Activated CD4-positive, alpha-beta memory T cell treated with anti-CD3 and anti-CD28 coated beads for 36 hours (primary cell): Measurements from ENCODE around the gene NABP2. TPM values are rescaled to one million over a fixed set of nuclear protein-coding genes. Genes with fewer than 3 reads are reported as not detected.

Source experiments
- CTCF ChIA-PET: fragments of 350-600 bp; sonication (Branson Sonifier 250); formaldehyde crosslinking; loops from one replicate; lab custom pipeline; 2021; ENCODE audit warnings: antibody characterized with exemption, inconsistent platforms; lab: Charles Lee
- POLR2A ChIA-PET: fragments of 350-600 bp; sonication (Branson Sonifier 250); formaldehyde crosslinking; loops from one replicate; lab custom pipeline; 2021; ENCODE audit warnings: antibody characterized with exemption; lab: Charles Lee
- DNase-seq: peaks from one replicate; pipeline ENCODE4 v3.0.0-alpha.2; 2020
- H3K27ac Mint-ChIP-seq: one replicate; pipeline ENCODE4 v1.8.0; 2021; ENCODE audit warnings: mixed read lengths
- H3K27me3 Mint-ChIP-seq: one replicate; pipeline ENCODE4 v1.8.0; 2021; ENCODE audit warnings: mixed read lengths
- H3K36me3 Mint-ChIP-seq: one replicate; pipeline ENCODE4 v1.8.0; 2021; ENCODE audit warnings: mixed read lengths
- H3K4me1 Mint-ChIP-seq: one replicate; pipeline ENCODE4 v1.8.0; 2021; ENCODE audit warnings: low read depth, mixed read lengths
- H3K4me3 Mint-ChIP-seq: one replicate; pipeline ENCODE4 v1.8.0; 2021; ENCODE audit warnings: mild to moderate bottlenecking, mixed read lengths
- H3K9me3 Mint-ChIP-seq: one replicate; pipeline ENCODE4 v1.8.0; 2021; ENCODE audit warnings: mixed read lengths
- intact Hi-C: fragments of 100-400 bp; cut with micrococcal nuclease; formaldehyde crosslinking; loops from one replicate; pipeline ENCODE4 v1.15.1; 2023
- total RNA-seq, 2 experiments: library from RNA; stranded (reverse); gene quantifications; one replicate each; pipeline ENCODE4 v1.2.3, GENCODE V29; 2021

Gene NABP2
- total RNA-seq, 2 experiments from 2014 or later, result 62.0 to 62.2 TPM

GRCh38 chr12:56229082-56229481, 4.9 kb downstream of the NABP2 start:
- DNase-seq, result no peak
- H3K4me3 Mint-ChIP-seq, result no peak overlapping the region
- H3K27ac Mint-ChIP-seq, result no peak overlapping the region
- peaks cover 12% of the 10 kb centered on the region for H3K36me3 Mint-ChIP-seq
- H3K9me3 Mint-ChIP-seq, result no peaks in the 10 kb centered on the region
- ChIA-PET CTCF (no interaction called here), POLR2A (no interaction called here)
- H3K4me1 Mint-ChIP-seq, result peaks cover 12% of the 10 kb centered on the region
- intact Hi-C loops, result loop anchor here (10.0 kb wide), 1 partner anchor 254 kb away; the partner anchor contains the start of gene RAB5B
- H3K27me3 Mint-ChIP-seq, result no peaks in the 10 kb centered on the region

- H3K27me3 Mint-ChIP-seq, result no peaks in the 10 kb centered on the region
- intact Hi-C loops, result loop anchor here (10.0 kb wide), 1 partner anchor 255 kb away; the partner anchor contains the start of gene RAB5B
- no peaks in the 10 kb centered on the region for H3K9me3 Mint-ChIP-seq
- H3K36me3 Mint-ChIP-seq, result peaks cover 12% of the 10 kb centered on the region
- ChIA-PET POLR2A (no interaction called here), CTCF (no interaction called here)
- no peak for DNase-seq
- H3K4me1 Mint-ChIP-seq, result peaks cover 7% of the 10 kb centered on the region
- H3K4me3 Mint-ChIP-seq, result no peak within 1 kb of the TSS
- no peak within 1 kb of the TSS for H3K27ac Mint-ChIP-seq
Measured at GRCh38 chr12:56229916-56230431, 5.8 kb downstream of the NABP2 start, which contains the start of gene SLC39A5. TSS of gene SLC39A5 (plus strand) at chr12:56230051. CDS start at chr12:56231275, 1,224 bp downstream.

DNA sequence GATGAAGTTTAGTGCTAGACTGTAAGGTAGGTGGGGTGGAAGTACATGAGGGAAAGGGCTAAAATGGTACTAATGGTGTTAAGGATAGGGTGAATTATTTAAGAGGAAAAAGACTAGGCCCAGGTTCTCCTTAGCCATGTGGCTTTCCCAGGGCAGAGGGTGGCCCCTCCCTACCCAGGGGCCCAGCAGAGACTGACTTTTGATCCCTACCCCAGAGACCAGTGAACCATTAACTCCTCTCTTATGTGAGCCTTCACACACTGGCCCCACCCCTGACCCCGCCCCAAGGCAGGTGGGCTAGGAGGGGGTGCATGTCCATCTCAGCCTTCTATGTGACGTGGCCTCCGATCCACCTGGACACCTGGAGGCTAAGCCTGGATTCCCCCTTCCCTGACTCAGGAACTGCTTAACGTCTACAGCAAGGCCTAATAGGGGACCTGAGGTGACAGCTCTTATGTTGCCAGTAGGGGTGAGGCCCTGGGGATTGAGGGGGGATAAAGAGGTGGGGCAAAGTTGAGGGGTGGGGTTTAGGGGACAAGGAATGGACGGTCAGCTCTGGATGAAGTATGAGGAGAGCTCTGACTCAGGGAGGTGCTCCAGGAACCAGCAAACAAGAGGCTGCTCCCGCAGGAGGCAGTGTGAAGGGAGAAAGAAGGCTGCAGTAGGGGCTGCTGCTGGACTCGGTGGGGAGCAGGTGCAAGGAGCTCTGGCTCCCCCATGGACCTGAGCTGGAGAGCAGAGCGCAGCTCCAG, 6.5 kb downstream of the NABP2 start:
- ChIA-PET CTCF (interaction anchor here (1.4 to 1.7 kb wide), 2 partner anchors 8 to 28 kb away, joined by 4 to 5 read pairs; partner anchors contain the start of gene ANKRD52), POLR2A (no interaction called here)
- Mint-ChIP-seq H3K36me3 (peaks cover 9% of the 10 kb centered on the region), H3K9me3 (no peaks in the 10 kb centered on the region), H3K27ac (no peak overlapping the region), H3K4me3 (no peak overlapping the region), H3K4me1 (peaks cover under 1% of the 10 kb centered on the region), H3K27me3 (no peaks in the 10 kb centered on the region)
- no peak for DNase-seq
- intact Hi-C loops, result no loop called here

DNA sequence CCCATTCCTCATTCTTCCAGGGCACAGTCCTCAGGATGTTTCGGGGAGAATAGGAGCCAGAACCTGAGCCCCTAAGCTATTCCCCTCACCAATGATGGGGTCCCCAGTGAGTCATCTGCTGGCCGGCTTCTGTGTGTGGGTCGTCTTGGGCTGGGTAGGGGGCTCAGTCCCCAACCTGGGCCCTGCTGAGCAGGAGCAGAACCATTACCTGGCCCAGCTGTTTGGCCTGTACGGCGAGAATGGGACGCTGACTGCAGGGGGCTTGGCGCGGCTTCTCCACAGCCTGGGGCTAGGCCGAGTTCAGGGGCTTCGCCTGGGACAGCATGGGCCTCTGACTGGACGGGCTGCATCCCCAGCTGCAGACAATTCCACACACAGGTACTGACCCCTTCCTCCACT, 7.0 kb downstream of the NABP2 start:
- intact Hi-C loops, result no loop called here
- Mint-ChIP-seq H3K4me1 (no peaks in the 10 kb centered on the region), H3K9me3 (no peaks in the 10 kb centered on the region), H3K27ac (no peak overlapping the region), H3K4me3 (no peak overlapping the region), H3K27me3 (no peaks in the 10 kb centered on the region), H3K36me3 (peaks cover 7% of the 10 kb centered on the region)
- no peak for DNase-seq
- ChIA-PET CTCF (interaction anchor here (1.4 to 1.7 kb wide), 2 partner anchors 9 to 27 kb away, joined by 4 to 5 read pairs; partner anchors contain the start of gene ANKRD52), POLR2A (interaction anchor here (0.5 kb wide), 1 partner anchor 10 kb away, joined by 3 read pairs; no protein-coding TSS in a partner anchor)

GRCh38 chr12:56234746-56235436, 10.7 kb downstream of the NABP2 start:
- Mint-ChIP-seq H3K27me3 (no peaks in the 10 kb centered on the region), H3K9me3 (no peaks in the 10 kb centered on the region), H3K4me1 (no peaks in the 10 kb centered on the region), H3K36me3 (no peaks in the 10 kb centered on the region), H3K27ac (no peak overlapping the region), H3K4me3 (no peak overlapping the region)
- ChIA-PET CTCF (interaction anchor here (0.6 kb wide), 1 partner anchor 30 kb away, joined by 4 read pairs; no protein-coding TSS in a partner anchor), POLR2A (interaction anchor here (1.8 kb wide), 1 partner anchor 65 kb away, joined by 3 read pairs; no protein-coding TSS in a partner anchor)
- intact Hi-C loops, result no loop called here
- DNase-seq, result no peak

GRCh38 chr12:56236091-56236490, 11.9 kb downstream of the NABP2 start:
- DNase-seq, result no peak
- Mint-ChIP-seq H3K27me3 (no peaks in the 10 kb centered on the region), H3K4me1 (no peaks in the 10 kb centered on the region), H3K4me3 (no peak overlapping the region), H3K9me3 (no peaks in the 10 kb centered on the region), H3K36me3 (peaks cover 3% of the 10 kb centered on the region), H3K27ac (no peak overlapping the region)
- intact Hi-C loops, result no loop called here
- POLR2A ChIA-PET, result interaction anchor here (1.8 kb wide), 1 partner anchor 64 kb away, joined by 3 read pairs; no protein-coding TSS in a partner anchor
- CTCF ChIA-PET, result interaction anchor here (0.7 kb wide), 1 partner anchor 23 kb away, joined by 3 read pairs; no protein-coding TSS in a partner anchor

DNA sequence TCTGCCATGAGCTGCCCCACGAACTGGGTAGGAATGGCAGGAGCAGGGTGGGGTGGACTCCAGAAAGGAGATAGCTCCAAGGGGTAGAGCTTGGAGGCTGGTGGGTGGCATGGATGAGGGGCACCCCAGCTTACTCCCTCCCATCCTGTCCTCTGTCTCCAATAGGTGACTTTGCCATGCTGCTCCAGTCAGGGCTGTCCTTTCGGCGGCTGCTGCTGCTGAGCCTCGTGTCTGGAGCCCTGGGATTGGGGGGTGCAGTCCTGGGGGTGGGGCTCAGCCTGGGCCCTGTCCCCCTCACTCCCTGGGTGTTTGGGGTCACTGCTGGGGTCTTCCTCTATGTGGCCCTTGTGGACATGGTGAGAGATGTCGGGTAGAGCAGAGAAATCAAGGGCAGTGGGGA, 12.8 kb downstream of the NABP2 start:
- no peaks in the 10 kb centered on the region for H3K9me3 Mint-ChIP-seq
- H3K36me3 Mint-ChIP-seq, result peaks cover 5% of the 10 kb centered on the region
- H3K4me3 Mint-ChIP-seq, result no peak overlapping the region
- no peaks in the 10 kb centered on the region for H3K4me1 Mint-ChIP-seq
- CTCF ChIA-PET, result no interaction called here
- H3K27ac Mint-ChIP-seq, result no peak overlapping the region
- no peak for DNase-seq
- H3K27me3 Mint-ChIP-seq, result no peaks in the 10 kb centered on the region
- POLR2A ChIA-PET, result no interaction called here
- intact Hi-C loops, result no loop called here

DNA sequence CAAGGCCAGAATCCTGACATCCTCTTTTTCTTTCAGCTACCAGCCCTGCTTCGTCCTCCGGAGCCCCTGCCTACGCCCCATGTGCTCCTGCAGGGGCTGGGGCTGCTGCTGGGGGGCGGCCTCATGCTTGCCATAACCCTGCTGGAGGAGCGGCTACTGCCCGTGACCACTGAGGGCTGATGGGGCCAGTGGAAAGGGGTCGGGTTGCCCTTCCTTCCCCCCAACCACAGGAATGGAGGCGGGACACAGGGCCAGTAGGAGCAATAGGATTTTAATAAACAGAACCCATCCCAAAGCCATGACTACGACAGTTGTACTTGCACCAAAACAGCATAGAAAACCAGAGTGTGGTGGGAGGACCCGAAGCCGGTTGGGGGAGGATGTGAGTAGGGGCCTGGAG, 13.4 kb downstream of the NABP2 start:
- Mint-ChIP-seq H3K36me3 (peaks cover 6% of the 10 kb centered on the region), H3K27me3 (no peaks in the 10 kb centered on the region), H3K4me1 (no peaks in the 10 kb centered on the region), H3K9me3 (no peaks in the 10 kb centered on the region), H3K27ac (no peak overlapping the region), H3K4me3 (no peak overlapping the region)
- DNase-seq, result no peak
- CTCF ChIA-PET, result no interaction called here
- POLR2A ChIA-PET, result no interaction called here
- intact Hi-C loops, result no loop called here

DNA sequence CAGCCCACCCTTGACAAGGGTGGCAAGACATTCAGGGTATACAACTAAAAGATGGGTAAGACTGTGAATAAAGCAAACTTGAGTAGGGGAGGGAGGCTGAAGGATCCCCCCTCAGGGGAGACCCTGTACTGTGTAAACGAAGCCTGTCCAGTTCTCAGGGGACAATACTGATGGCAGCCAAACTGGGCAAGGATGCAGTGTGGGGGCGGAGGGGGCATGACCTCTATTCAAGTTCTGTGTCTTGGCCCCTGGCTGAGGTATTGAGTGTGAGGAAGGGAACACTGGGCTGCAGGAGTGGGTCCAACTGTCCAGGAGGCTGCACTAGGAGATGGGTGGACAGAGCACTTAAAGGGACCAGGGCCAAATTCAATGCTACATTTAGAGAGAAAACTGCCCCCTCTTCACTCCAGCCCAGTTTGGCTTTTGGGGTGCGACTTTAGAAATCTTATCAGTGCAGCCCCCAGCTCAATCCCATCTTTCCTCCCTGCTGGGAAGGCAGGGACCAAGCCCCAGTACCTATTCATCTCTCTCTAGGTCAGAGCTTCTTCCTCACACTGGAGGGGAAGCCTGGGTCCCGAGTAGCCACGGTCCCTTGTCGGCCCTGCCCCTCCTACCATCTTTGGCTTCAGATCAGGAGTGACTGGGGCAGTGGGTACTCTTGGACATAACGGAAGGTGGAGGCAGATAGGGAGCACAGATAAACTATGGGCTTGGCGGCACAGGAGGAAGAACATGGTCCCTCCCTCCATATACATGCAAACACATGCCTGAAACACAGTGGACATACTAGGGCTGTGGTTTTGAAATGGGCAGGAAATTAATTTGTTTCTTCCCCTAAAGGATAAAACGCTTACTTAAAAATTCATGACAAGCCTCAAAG, 17.5 kb downstream of the NABP2 start:
- H3K4me3 Mint-ChIP-seq, result no peak overlapping the region
- intact Hi-C loops, result no loop called here
- POLR2A ChIA-PET, result no interaction called here
- DNase-seq, result no peak
- no peak overlapping the region for H3K27ac Mint-ChIP-seq
- no peaks in the 10 kb centered on the region for H3K27me3 Mint-ChIP-seq
- no peaks in the 10 kb centered on the region for H3K4me1 Mint-ChIP-seq
- CTCF ChIA-PET, result no interaction called here
- no peaks in the 10 kb centered on the region for H3K9me3 Mint-ChIP-seq
- peaks cover 22% of the 10 kb centered on the region for H3K36me3 Mint-ChIP-seq

- H3K4me1 Mint-ChIP-seq, result no peaks in the 10 kb centered on the region
- DNase-seq, result no peak
- no peak overlapping the region for H3K4me3 Mint-ChIP-seq
- intact Hi-C loops, result no loop called here
- H3K9me3 Mint-ChIP-seq, result no peaks in the 10 kb centered on the region
- H3K36me3 Mint-ChIP-seq, result peaks cover 28% of the 10 kb centered on the region
- POLR2A ChIA-PET, result no interaction called here
- no peaks in the 10 kb centered on the region for H3K27me3 Mint-ChIP-seq
- CTCF ChIA-PET, result interaction anchor here (0.5 kb wide), 1 partner anchor 60 kb away, joined by 4 read pairs; no protein-coding TSS in a partner anchor
- no peak overlapping the region for H3K27ac Mint-ChIP-seq
Measured at GRCh38 chr12:56242986-56243385, 18.8 kb downstream of the NABP2 start.

DNA sequence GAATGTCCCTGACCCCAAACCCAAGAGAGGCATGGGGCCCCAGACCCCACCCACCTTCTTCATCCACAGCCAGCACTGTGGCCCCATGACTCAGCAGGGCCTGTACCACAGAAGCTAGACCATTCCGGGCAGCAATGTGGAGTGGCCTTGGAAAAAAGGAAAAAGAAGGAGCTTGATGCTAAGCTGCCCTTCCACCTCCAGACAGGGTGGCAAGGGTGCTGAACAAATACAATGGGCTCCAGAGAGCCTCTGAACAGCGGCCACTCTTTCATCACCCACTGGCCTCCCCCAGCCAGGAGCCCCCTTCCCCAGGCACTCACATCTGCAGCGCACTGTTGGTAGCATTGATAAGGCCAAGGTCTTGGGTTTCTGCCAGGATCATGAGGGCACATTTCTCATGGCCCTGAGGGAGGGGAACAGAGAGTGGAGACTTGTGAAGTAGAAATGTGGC, 19.6 kb downstream of the NABP2 start:
- no peaks in the 10 kb centered on the region for H3K4me1 Mint-ChIP-seq
- POLR2A ChIA-PET, result no interaction called here
- CTCF ChIA-PET, result no interaction called here
- H3K9me3 Mint-ChIP-seq, result no peaks in the 10 kb centered on the region
- no peak for DNase-seq
- no peak overlapping the region for H3K27ac Mint-ChIP-seq
- peaks cover 30% of the 10 kb centered on the region for H3K36me3 Mint-ChIP-seq
- intact Hi-C loops, result no loop called here
- no peak overlapping the region for H3K4me3 Mint-ChIP-seq
- H3K27me3 Mint-ChIP-seq, result no peaks in the 10 kb centered on the region
